GM12864 (cell line): ENCODE measurements around the gene PSEN1.
"Not testable (repeated sequence)": the region's sequence is repeated elsewhere in the genome, so short reads cannot be mapped to it uniquely, and the experiment has no call there.

ENCODE experiments used
- DNase-seq: peaks from one replicate; pipeline ENCODE4 v3.0.0-alpha.2; 2011; ENCODE audit warnings: low read depth
- H3K4me3 ChIP-seq: 2 replicates; pipeline ENCODE4 v1.5.1; 2011; ENCODE audit warnings: mild to moderate bottlenecking, low read depth, low read length, control low read depth
- TF ChIP-seq, protein P1 (sequence below): IDR thresholded peaks from 2 replicates; pipeline ENCODE4 v1.5.1; 2011; ENCODE audit warnings: low read depth, mild to moderate bottlenecking, moderate library complexity, low read length, control low read depth, inconsistent platforms; ENCODE audit errors: missing control alignments

Gene PSEN1

DNA sequence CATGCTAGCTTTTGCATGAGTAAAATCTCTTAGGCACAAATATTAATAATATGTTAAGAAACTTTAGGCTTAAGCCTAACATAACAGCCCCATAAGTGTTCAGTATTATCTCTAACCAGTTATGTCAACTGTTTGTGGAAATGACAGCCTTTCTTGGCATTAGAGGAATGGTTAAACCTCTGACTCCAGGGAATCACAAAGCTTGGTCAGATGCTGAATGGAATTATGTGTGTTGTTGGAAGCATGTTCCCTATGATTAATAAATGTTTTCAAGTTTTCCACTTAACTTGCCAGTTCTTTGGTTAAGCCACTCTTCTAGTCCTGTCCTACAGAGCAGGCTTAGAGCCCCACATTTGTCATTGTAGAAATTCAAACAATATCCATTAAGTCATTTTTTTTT is 17.0 kb downstream of the PSEN1 start:
- no peak overlapping the region for H3K4me3 ChIP-seq
- TF ChIP-seq, protein P1, sequence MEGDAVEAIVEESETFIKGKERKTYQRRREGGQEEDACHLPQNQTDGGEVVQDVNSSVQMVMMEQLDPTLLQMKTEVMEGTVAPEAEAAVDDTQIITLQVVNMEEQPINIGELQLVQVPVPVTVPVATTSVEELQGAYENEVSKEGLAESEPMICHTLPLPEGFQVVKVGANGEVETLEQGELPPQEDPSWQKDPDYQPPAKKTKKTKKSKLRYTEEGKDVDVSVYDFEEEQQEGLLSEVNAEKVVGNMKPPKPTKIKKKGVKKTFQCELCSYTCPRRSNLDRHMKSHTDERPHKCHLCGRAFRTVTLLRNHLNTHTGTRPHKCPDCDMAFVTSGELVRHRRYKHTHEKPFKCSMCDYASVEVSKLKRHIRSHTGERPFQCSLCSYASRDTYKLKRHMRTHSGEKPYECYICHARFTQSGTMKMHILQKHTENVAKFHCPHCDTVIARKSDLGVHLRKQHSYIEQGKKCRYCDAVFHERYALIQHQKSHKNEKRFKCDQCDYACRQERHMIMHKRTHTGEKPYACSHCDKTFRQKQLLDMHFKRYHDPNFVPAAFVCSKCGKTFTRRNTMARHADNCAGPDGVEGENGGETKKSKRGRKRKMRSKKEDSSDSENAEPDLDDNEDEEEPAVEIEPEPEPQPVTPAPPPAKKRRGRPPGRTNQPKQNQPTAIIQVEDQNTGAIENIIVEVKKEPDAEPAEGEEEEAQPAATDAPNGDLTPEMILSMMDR = no peak
- no peak for DNase-seq

DNA sequence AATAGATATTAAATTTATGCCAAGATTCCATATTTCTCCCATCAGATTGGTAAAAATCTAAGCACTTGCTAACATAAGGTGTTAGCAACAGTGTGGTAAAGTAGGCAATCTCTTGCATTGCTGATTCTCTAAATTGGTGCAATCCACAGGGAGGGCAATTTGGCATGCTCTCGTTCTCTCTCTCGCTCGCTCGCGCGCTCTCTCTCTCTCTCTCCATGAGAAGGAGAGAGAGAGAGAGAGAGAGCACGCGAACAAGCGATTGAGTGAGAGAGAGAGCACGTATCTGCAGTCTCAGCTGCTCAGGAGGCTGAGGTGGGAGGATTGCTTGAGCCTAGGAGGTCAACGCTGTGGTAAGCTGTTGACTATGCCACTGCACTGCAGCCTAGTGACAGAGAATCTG is 25.9 kb downstream of the PSEN1 start:
- DNase-seq = no peak

DNA sequence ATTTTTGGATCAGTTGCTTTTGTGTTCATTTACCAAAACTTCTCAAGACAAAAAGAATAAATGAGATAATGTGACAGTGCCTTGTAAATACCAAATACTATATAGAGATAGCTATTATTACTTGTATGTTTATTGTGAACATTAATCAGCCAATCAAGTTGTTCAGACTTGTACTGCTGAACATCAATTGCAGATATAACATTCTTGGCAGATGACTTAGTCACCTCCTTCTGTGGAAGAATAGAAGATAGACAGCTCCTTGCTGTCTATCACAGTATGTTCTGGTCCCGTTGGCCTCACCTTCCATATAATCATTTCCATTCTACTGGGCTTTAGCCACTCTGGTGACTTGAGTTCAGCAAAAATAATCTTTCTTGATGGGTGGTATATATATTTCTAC is 30.1 kb downstream of the PSEN1 start:
- TF ChIP-seq, protein P1 = no peak
- no peak overlapping the region for H3K4me3 ChIP-seq
- no peak for DNase-seq

More for the DNA sequence above, 25.9 kb downstream of the PSEN1 start:
- no peak overlapping the region for H3K4me3 ChIP-seq
- TF ChIP-seq, protein P1 = no peak

DNA sequence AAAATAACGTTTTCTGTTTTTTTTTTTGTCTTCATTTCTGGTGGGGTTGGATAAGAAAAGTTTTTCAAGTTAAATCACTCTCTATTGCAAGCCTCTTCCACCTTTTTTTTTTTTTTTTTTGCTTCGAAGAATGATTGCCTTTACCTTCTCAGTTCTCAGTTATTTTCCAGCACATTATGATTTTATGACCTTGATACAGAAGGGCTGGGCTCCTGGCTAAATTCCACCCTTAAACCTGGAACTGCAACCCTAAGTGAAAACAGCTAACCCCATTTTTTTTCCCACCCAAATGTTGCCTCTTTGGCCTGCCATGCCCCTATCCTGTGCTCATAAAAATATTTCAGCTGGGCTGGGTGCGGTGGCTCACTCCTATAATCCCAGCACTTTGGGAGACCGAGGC is 31.4 kb downstream of the PSEN1 start:
- TF ChIP-seq, protein P1 = no peak
- DNase-seq = no peak

GRCh38 chr14:73168274-73168673 is 32.0 kb downstream of the PSEN1 start:
- no peak overlapping the region for H3K4me3 ChIP-seq
- no peak for DNase-seq
- TF ChIP-seq, protein P1 = no peak

More for the DNA sequence above, 31.4 kb downstream of the PSEN1 start:
- H3K4me3 ChIP-seq = no peak overlapping the region

- TF ChIP-seq, protein P1 = no peak
- DNase-seq = no peak
- H3K4me3 ChIP-seq = no peak overlapping the region
Measured at GRCh38 chr14:73168691-73169090, 32.4 kb downstream of the PSEN1 start.

DNA sequence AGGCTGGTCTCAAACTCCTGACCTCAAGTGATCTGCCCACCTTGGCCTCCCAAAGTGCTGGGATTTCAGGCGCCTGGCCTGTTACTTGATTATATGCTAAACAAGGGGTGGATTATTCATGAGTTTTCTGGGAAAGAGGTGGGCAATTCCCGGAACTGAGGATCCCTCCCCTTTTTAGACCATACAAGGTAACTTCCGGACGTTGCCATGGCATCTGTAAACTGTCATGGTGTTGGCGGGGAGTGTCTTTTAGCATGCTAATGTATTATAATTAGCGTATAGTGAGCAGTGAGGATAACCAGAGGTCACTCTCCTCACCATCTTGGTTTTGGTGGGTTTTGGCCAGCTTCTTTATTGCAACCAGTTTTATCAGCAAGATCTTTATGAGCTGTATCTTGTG is 33.5 kb downstream of the PSEN1 start:
- not testable (repeated sequence) for DNase-seq, H3K4me3 ChIP-seq

DNA sequence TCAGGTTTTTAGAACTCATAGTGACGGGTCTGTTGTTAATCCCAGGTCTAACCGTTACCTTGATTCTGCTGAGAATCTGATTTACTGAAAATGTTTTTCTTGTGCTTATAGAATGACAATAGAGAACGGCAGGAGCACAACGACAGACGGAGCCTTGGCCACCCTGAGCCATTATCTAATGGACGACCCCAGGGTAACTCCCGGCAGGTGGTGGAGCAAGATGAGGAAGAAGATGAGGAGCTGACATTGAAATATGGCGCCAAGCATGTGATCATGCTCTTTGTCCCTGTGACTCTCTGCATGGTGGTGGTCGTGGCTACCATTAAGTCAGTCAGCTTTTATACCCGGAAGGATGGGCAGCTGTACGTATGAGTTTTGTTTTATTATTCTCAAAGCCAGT is 34.4 kb downstream of the PSEN1 start:
- DNase-seq = no peak
- H3K4me3 ChIP-seq = no peak overlapping the region
- TF ChIP-seq, protein P1 = no peak
